Measurements from ENCODE around the gene TMEM30A.

DNA sequence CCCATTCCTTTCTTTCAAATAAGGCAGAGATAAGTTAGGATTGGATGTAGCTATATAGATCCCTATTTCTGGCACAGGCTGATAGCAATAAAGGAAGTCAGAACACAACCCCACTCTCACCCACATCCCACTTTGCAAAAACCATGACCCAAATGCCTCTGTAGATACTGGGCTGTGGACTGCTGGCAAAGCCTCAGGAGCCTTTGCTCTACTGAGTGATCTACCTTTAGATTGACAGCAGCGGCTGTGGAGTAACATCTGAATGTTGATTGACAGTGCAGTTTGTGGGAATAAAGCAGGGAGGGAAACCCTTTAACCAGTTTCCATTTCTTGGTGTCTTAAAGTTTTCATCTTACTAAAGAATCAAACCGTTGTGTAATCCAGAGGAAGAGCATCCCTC is 6.7 kb upstream of the TMEM30A start:
- TF ChIP-seq, protein P1, sequence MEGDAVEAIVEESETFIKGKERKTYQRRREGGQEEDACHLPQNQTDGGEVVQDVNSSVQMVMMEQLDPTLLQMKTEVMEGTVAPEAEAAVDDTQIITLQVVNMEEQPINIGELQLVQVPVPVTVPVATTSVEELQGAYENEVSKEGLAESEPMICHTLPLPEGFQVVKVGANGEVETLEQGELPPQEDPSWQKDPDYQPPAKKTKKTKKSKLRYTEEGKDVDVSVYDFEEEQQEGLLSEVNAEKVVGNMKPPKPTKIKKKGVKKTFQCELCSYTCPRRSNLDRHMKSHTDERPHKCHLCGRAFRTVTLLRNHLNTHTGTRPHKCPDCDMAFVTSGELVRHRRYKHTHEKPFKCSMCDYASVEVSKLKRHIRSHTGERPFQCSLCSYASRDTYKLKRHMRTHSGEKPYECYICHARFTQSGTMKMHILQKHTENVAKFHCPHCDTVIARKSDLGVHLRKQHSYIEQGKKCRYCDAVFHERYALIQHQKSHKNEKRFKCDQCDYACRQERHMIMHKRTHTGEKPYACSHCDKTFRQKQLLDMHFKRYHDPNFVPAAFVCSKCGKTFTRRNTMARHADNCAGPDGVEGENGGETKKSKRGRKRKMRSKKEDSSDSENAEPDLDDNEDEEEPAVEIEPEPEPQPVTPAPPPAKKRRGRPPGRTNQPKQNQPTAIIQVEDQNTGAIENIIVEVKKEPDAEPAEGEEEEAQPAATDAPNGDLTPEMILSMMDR (IDR thresholded peaks at IDR 0.05), result no peak
- TF ChIP-seq POLR2AphosphoS5 (IDR thresholded peaks at IDR 0.05; ENCODE audit: low read depth, low read length) (no peak), SIN3A (IDR thresholded peaks at IDR 0.05; ENCODE audit: borderline replicate concordance, insufficient read depth, low read depth, low read length) (no peak), TCF7L2 (IDR thresholded peaks at IDR 0.05; ENCODE audit: low read depth, low read length) (no peak)
- TF ChIP-seq, protein P2, sequence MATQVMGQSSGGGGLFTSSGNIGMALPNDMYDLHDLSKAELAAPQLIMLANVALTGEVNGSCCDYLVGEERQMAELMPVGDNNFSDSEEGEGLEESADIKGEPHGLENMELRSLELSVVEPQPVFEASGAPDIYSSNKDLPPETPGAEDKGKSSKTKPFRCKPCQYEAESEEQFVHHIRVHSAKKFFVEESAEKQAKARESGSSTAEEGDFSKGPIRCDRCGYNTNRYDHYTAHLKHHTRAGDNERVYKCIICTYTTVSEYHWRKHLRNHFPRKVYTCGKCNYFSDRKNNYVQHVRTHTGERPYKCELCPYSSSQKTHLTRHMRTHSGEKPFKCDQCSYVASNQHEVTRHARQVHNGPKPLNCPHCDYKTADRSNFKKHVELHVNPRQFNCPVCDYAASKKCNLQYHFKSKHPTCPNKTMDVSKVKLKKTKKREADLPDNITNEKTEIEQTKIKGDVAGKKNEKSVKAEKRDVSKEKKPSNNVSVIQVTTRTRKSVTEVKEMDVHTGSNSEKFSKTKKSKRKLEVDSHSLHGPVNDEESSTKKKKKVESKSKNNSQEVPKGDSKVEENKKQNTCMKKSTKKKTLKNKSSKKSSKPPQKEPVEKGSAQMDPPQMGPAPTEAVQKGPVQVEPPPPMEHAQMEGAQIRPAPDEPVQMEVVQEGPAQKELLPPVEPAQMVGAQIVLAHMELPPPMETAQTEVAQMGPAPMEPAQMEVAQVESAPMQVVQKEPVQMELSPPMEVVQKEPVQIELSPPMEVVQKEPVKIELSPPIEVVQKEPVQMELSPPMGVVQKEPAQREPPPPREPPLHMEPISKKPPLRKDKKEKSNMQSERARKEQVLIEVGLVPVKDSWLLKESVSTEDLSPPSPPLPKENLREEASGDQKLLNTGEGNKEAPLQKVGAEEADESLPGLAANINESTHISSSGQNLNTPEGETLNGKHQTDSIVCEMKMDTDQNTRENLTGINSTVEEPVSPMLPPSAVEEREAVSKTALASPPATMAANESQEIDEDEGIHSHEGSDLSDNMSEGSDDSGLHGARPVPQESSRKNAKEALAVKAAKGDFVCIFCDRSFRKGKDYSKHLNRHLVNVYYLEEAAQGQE (IDR thresholded peaks at IDR 0.05; ENCODE audit: insufficient read depth in 1 of 2, low read depth in 2 of 2, low read length in 1 of 2), result no peak
